H1 (cell line): ENCODE data around the gene ATP6V0D1. TPM values are rescaled to one million over a fixed set of nuclear protein-coding genes. Genes with fewer than 3 reads are reported as not detected.

Experiments used
- CTCF ChIA-PET: fragments of 300-600 bp; sonication (Branson Sonifier 250); formaldehyde crosslinking; loops from one replicate; lab custom pipeline; 2021; ENCODE audit not compliant: partially characterized antibody; lab: Charles Lee
- POLR2A ChIA-PET: fragments of 300-600 bp; sonication (Branson Sonifier 250); formaldehyde crosslinking; loops from one replicate; lab custom pipeline; 2021; ENCODE audit warnings: inconsistent platforms; ENCODE audit not compliant: partially characterized antibody; lab: Charles Lee
- DNase-seq, 2 experiments: peaks; one replicate each; pipeline versions ENCODE4 v3.0.0 to v3.0.0-alpha.2; 2010 to 2022; ENCODE audit warnings: low spot score in 2 of 2, low read depth in 1 of 2, mixed read lengths in 1 of 2
- FAIRE-seq: peaks from 2 replicates; lab custom pipeline; 2011; peaks lifted over from hg19 to GRCh38; lab: Jason Lieb, UNC
- H2AFZ ChIP-seq: 2 replicates; pipeline ENCODE4 v1.8.1; 2012; ENCODE audit warnings: low read length, inconsistent platforms
- H2AK5ac ChIP-seq: 2 replicates; pipeline ENCODE4 v1.6.1; 2013; ENCODE audit warnings: low read depth, low read length
- H2BK120ac ChIP-seq: replicated peaks from 2 replicates; pipeline ENCODE3; 2013; ENCODE audit warnings: low read depth, low read length, inconsistent platforms
- H2BK12ac ChIP-seq: 2 replicates; pipeline ENCODE4 v1.6.1; 2013; ENCODE audit warnings: low read depth, low read length
- H2BK15ac ChIP-seq: 2 replicates; pipeline ENCODE4 v1.6.1; 2013; ENCODE audit warnings: low read length
- H2BK20ac ChIP-seq: 2 replicates; pipeline ENCODE4 v1.6.1; 2013; ENCODE audit warnings: low read length
- H2BK5ac ChIP-seq: 2 replicates; pipeline ENCODE4 v1.6.1; 2013; ENCODE audit warnings: low read depth, low read length
- H3K14ac ChIP-seq: 2 replicates; pipeline ENCODE4 v1.6.1; 2013; ENCODE audit warnings: inconsistent platforms; ENCODE audit not compliant: insufficient read length
- H3K18ac ChIP-seq: 2 replicates; pipeline ENCODE4 v1.6.1; 2013; ENCODE audit warnings: low read length; ENCODE audit errors: extremely low read depth
- H3K23ac ChIP-seq: 2 replicates; pipeline ENCODE4 v1.6.1; 2013; ENCODE audit warnings: inconsistent platforms; ENCODE audit not compliant: insufficient read length
- H3K23me2 ChIP-seq: 2 replicates; pipeline ENCODE4 v1.6.1; 2013; ENCODE audit warnings: low read depth, low read length
- H3K27ac ChIP-seq: 2 replicates; pipeline ENCODE4 v1.6.1; 2011; ENCODE audit warnings: low read depth, low read length, inconsistent platforms
- H3K27me3 ChIP-seq, 4 experiments: replicated peaks in 1 of 4; 1 replicate in 1 of 4; 2 replicates in 3 of 4; pipeline versions ENCODE4 v1.6.1 to v1.8.1; 2011 to 2013; ENCODE audit warnings: low read length in 3 of 4, mild to moderate bottlenecking in 3 of 4, inconsistent platforms in 2 of 4, mixed read lengths in 2 of 4, moderate library complexity in 1 of 4; ENCODE audit not compliant: control insufficient read depth in 3 of 4, insufficient read depth in 3 of 4; ENCODE audit errors: extremely low read depth in 1 of 4
- H3K36me3 ChIP-seq, 4 experiments: 2 replicates each; pipeline versions ENCODE4 v1.6.1 to v1.8.1; 2011 to 2013; ENCODE audit warnings: mild to moderate bottlenecking in 4 of 4, low read length in 3 of 4, moderate library complexity in 2 of 4, control low read depth in 1 of 4, inconsistent platforms in 1 of 4; ENCODE audit not compliant: insufficient read depth in 4 of 4, control insufficient read depth in 2 of 4
- H3K4ac ChIP-seq: replicated peaks from 2 replicates; pipeline ENCODE3; 2013; ENCODE audit warnings: low read length, low read depth, mixed read lengths, inconsistent platforms; ENCODE audit not compliant: insufficient read length
- H3K4me1 ChIP-seq, 4 experiments: replicated peaks in 1 of 4; 1 replicate in 1 of 4; 2 replicates in 3 of 4; pipeline versions ENCODE4 v1.6.1 to v1.8.1; 2011 to 2013; ENCODE audit warnings: low read length in 3 of 4, inconsistent platforms in 2 of 4, mixed read lengths in 1 of 4; ENCODE audit not compliant: insufficient read depth in 4 of 4, control insufficient read depth in 3 of 4
- H3K4me2 ChIP-seq, 2 experiments: 2 replicates each; pipeline versions ENCODE4 v1.6.1 to v1.8.1; 2011 to 2013; ENCODE audit warnings: low read depth in 2 of 2, low read length in 2 of 2, control low read depth in 1 of 2, inconsistent platforms in 1 of 2, mild to moderate bottlenecking in 1 of 2; ENCODE audit not compliant: insufficient read depth in 1 of 2
- H3K4me3 ChIP-seq, 4 experiments: fragments of 200-600, 300-600 bp in 1 of 4; sonication (generic), shearing (Covaris generic), sonication (Bioruptor Twin) in 1 of 4; 2 replicates each; pipeline versions ENCODE4 v1.5.1 to v1.8.1; 2011 to 2016; ENCODE audit warnings: low read length in 4 of 4, low read depth in 3 of 4, control low read depth in 2 of 4, inconsistent platforms in 2 of 4, mild to moderate bottlenecking in 2 of 4, mixed read lengths in 1 of 4, moderate library complexity in 1 of 4; ENCODE audit not compliant: insufficient read depth in 2 of 4; ENCODE audit errors: extremely low read depth in 1 of 4
- H3K56ac ChIP-seq: replicated peaks from 2 replicates; pipeline ENCODE3; 2013; ENCODE audit warnings: low read depth, mild to moderate bottlenecking, mixed read lengths, low read length, inconsistent platforms; ENCODE audit not compliant: insufficient read length
- H3K79me1 ChIP-seq: 2 replicates; pipeline ENCODE4 v1.6.1; 2013; ENCODE audit warnings: low read depth, low read length, control low read depth
- H3K79me2 ChIP-seq, 2 experiments: 2 replicates each; pipeline versions ENCODE4 v1.6.1 to v1.8.1; 2012 to 2013; ENCODE audit warnings: low read length in 2 of 2, mild to moderate bottlenecking in 2 of 2, inconsistent platforms in 1 of 2; ENCODE audit not compliant: insufficient read depth in 2 of 2, control insufficient read depth in 1 of 2
- H3K9ac ChIP-seq, 4 experiments: replicated peaks in 1 of 4; 1 replicate in 1 of 4; 2 replicates in 3 of 4; pipeline versions ENCODE4 v1.6.1 to v1.8.1; 2011 to 2013; ENCODE audit warnings: low read depth in 3 of 4, low read length in 3 of 4, control low read depth in 2 of 4, mild to moderate bottlenecking in 2 of 4, moderate library complexity in 2 of 4, inconsistent platforms in 1 of 4; ENCODE audit errors: extremely low read depth in 1 of 4
- H3K9me3 ChIP-seq, 2 experiments: 2 replicates each; pipeline versions ENCODE4 v1.6.1 to v1.8.1; 2012 to 2013; ENCODE audit warnings: mild to moderate bottlenecking in 2 of 2, moderate library complexity in 2 of 2, control low read depth in 1 of 2, inconsistent platforms in 1 of 2, low read depth in 1 of 2, low read length in 1 of 2, mixed read lengths in 1 of 2; ENCODE audit not compliant: insufficient read depth in 2 of 2
- H4K20me1 ChIP-seq, 2 experiments: replicated peaks in 1 of 2; 2 replicates each; pipeline versions ENCODE3 to v1.8.1; 2011 to 2013; ENCODE audit warnings: inconsistent platforms in 2 of 2, low read length in 2 of 2, mild to moderate bottlenecking in 1 of 2; ENCODE audit not compliant: insufficient read depth in 2 of 2, control insufficient read depth in 1 of 2
- H4K5ac ChIP-seq: 2 replicates; pipeline ENCODE4 v1.6.1; 2013; ENCODE audit warnings: low read length, low read depth, mixed read lengths, inconsistent platforms; ENCODE audit not compliant: insufficient read length
- H4K8ac ChIP-seq: 2 replicates; pipeline ENCODE4 v1.8.0; 2013; ENCODE audit warnings: mild to moderate bottlenecking, moderate library complexity, low read length, inconsistent platforms; ENCODE audit not compliant: insufficient read depth; ENCODE audit errors: extremely low read depth
- H4K91ac ChIP-seq: replicated peaks from 2 replicates; pipeline ENCODE3; 2013; ENCODE audit warnings: low read length, mixed read lengths, inconsistent platforms; ENCODE audit not compliant: insufficient read length
- SRF ChIP-seq: IDR thresholded peaks from 2 replicates; pipeline ENCODE4 v1.6.1; 2011; ENCODE audit warnings: mild to moderate bottlenecking, low read depth, low read length, moderate library complexity
- WGBS, 2 experiments: shearing (Covaris generic) in 1 of 2; methylation state at CpG; one replicate each; pipeline versions ENCODE4 v1.1.6 to v1.1.7; 2013 to 2015; ENCODE audit warnings: low lambda C conversion rate in 2 of 2, mixed read lengths in 2 of 2, inconsistent platforms in 1 of 2, low coverage in 1 of 2, missing lambda C conversion rate in 1 of 2; ENCODE audit not compliant: insufficient replicate concordance in 2 of 2, insufficient coverage in 1 of 2, insufficient read length in 1 of 2; ENCODE audit errors: extremely low coverage in 1 of 2, missing lambda C conversion rate in 1 of 2; 5-methylcytosine and 5-hydroxymethylcytosine counted together
- polyA plus RNA-seq, 7 experiments: library from polyadenylated mRNA; depleted of rRNA in 3 of 7; stranded (reverse) in 5 of 7; unstranded in 2 of 7; fragments of >200 nt in 5 of 7; fragments of 200-250 nt in 2 of 7; gene quantifications; 1 replicate in 5 of 7; 2 replicates in 1 of 7; 4 replicates in 1 of 7; pipeline versions ENCODE4 v1.2.1 to v1.2.3, GENCODE V29; 2011 to 2013; ENCODE audit warnings: missing spikeins in 2 of 7, mixed read lengths in 2 of 7
- total RNA-seq: library from RNA; stranded (reverse); fragmentation: NEBNext Ultra II Directional; extraction: Animal tissue kit (Norgen Biotek cat#: 25700); gene quantifications from 2 replicates; pipeline ENCODE4 v1.2.1, GENCODE V29; 2021

Gene ATP6V0D1
- total and polyA plus RNA-seq, 2 of the 8 experiments (the other 6 are each of a cell fraction or from before 2014, with no cell fraction given): 47.3 to 134 TPM

DNA sequence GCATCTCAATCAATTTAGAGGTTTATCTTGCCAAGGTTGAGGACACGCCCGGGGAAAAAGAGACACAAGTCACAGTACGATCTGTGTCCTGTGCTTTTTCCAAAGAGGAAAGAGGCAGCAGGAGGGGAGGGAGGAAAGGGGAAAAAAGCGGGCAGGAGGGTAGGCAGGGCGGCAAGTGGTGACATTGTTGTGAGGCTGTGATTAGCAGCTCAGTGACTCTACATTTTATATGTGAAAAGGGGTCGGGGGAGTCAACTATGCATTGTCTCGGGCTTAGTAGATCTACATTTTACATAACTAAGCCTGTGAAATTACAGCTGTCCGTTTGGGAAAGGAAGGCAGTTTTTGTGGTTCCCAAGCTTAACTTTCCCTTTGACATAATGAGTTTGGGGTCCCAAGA is 25.5 kb upstream of the ATP6V0D1 start:
- DNase-seq (no peak), FAIRE-seq (no peak)
- H4K91ac ChIP-seq: no peak overlapping the region
- no peaks in the 10 kb centered on the region for H3K79me2 ChIP-seq
- no peak overlapping the region for H3K23ac ChIP-seq
- no peak for TF ChIP-seq SRF
- peaks cover 0 to 4% (median 2%) of the 10 kb centered on the region in 4 experiments; a peak in 3 of 7 replicates for H3K4me1 ChIP-seq
- H4K20me1 ChIP-seq: no peaks in the 10 kb centered on the region
- ChIA-PET POLR2A (interaction anchor here (1.0 to 1.3 kb wide), 2 partner anchors 11 to 17 kb away, joined by 3 read pairs; no protein-coding TSS in a partner anchor), CTCF (interaction anchor here (0.8 to 21.5 kb wide), 5 partner anchors 7 to 246 kb away, joined by 3 to 335 read pairs (median 4); no protein-coding TSS in a partner anchor)
- H3K23me2 ChIP-seq: no peaks in the 10 kb centered on the region
- no peak overlapping the region for H3K56ac ChIP-seq
- peak overlapping the region in 1 of 2 experiments; percentile 35; a peak in 2 of 4 replicates for H3K4me2 ChIP-seq
- H3K9ac ChIP-seq: no peak overlapping the region
- H2AFZ ChIP-seq: no peak overlapping the region
- H4K5ac ChIP-seq: no peak overlapping the region
- no peaks in the 10 kb centered on the region for H3K9me3 ChIP-seq
- H3K4me3 ChIP-seq: no peak overlapping the region
- H2BK5ac ChIP-seq: no peak overlapping the region
- no peak overlapping the region for H2BK15ac ChIP-seq
- H3K18ac ChIP-seq: no peak overlapping the region
- no peaks in the 10 kb centered on the region for H3K79me1 ChIP-seq
- no peak overlapping the region for H2BK20ac ChIP-seq
- H2BK120ac ChIP-seq: no peak overlapping the region
- H3K36me3 ChIP-seq: no peaks in the 10 kb centered on the region
- H3K4ac ChIP-seq: no peak overlapping the region
- no peak overlapping the region for H3K14ac ChIP-seq
- H2BK12ac ChIP-seq: no peak overlapping the region
- 48% methylated on average over 8 of the region's 8 CpGs; no CpG with 5 or more reads in 1 of the 2 experiments for whole genome bisulfite sequencing, 2 experiments
- no peak overlapping the region for H4K8ac ChIP-seq
- H3K27me3 ChIP-seq: no peaks in the 10 kb centered on the region; a peak in 4 of 7 replicates
- no peak overlapping the region for H3K27ac ChIP-seq
- H2AK5ac ChIP-seq: no peak overlapping the region
